GM18498 (cell line): ENCODE results near the gene GPR55.

Source experiments
- ATAC-seq: cut with Tn5 transposase; IDR thresholded peaks from one replicate; pipeline ENCODE4 v1.9.1; 2021; ENCODE audit warnings: mild to moderate bottlenecking, moderate library complexity; ENCODE audit not compliant: unreplicated experiment

Gene GPR55

GRCh38 chr2:230951396-230951795, 26.4 kb upstream of the GPR55 start:
- ATAC-seq = no peak

- ATAC-seq = no peak
These were observed 25.9 kb upstream of the GPR55 start for GRCh38 chr2:230950874-230951339.

GRCh38 chr2:230949966-230950873, 25.2 kb upstream of the GPR55 start:
- ATAC-seq = peak; percentile 57

GRCh38 chr2:230947908-230948365, 22.9 kb upstream of the GPR55 start:
- ATAC-seq = peak; percentile 36

- no peak for ATAC-seq
These were observed 22.2 kb upstream of the GPR55 start for GRCh38 chr2:230947235-230947576.

GRCh38 chr2:230946429-230947234, 21.6 kb upstream of the GPR55 start:
- ATAC-seq = no peak

GRCh38 chr2:230944757-230945372, 19.8 kb upstream of the GPR55 start:
- no peak for ATAC-seq

- peak; percentile 52 for ATAC-seq
These were observed 19.1 kb upstream of the GPR55 start for GRCh38 chr2:230944123-230944653.

GRCh38 chr2:230942920-230943896, 18.2 kb upstream of the GPR55 start:
- ATAC-seq = peak; percentile 66

GRCh38 chr2:230942371-230942770, 17.3 kb upstream of the GPR55 start:
- ATAC-seq = no peak

- no peak for ATAC-seq
These were observed 16.4 kb upstream of the GPR55 start for GRCh38 chr2:230941202-230942180.

GRCh38 chr2:230940471-230940815, 15.4 kb upstream of the GPR55 start:
- ATAC-seq = no peak

GRCh38 chr2:230939691-230940470, 14.8 kb upstream of the GPR55 start:
- no peak for ATAC-seq

GRCh38 chr2:230939066-230939591, 14.1 kb upstream of the GPR55 start:
- no peak for ATAC-seq

- ATAC-seq = no peak
These were observed 13.5 kb upstream of the GPR55 start for GRCh38 chr2:230938516-230939065.

GRCh38 chr2:230938098-230938497, 13.1 kb upstream of the GPR55 start:
- ATAC-seq = no peak

- no peak for ATAC-seq
These were observed 12.3 kb upstream of the GPR55 start for GRCh38 chr2:230937362-230937761.
